K562 (cell line): ENCODE measurements around the gene ZNF618. TPM values are rescaled to one million over a fixed set of nuclear protein-coding genes. Genes with fewer than 3 reads are reported as not detected.

Experiments used
- ATAC-seq: fragments of 200-7000 bp; cut with Tn5 transposase; 3 replicates; pipeline ENCODE4 v1.9.1; 2020; ENCODE audit warnings: moderate library complexity
- BruUV-seq: library from RNA; stranded (reverse); fragments of 400-500 nt; replicated peaks from 2 replicates; lab custom pipeline; 2021; lab: Mats Ljungman, UMichigan
- CTCF ChIA-PET: fragments of 300-600 bp; formaldehyde crosslinking; extraction: SDS; loops from one replicate; lab custom pipeline; 2021; ENCODE audit warnings: low intra/inter-chr PET ratio; lab: Yijun Ruan, JAX
- POLR2A ChIA-PET: fragments of 300-600, 350-650 bp; sonication (Branson Sonifier 250); formaldehyde crosslinking; extraction: SDS; loops from one replicate; lab custom pipeline; 2021; ENCODE audit warnings: antibody characterized with exemption, inconsistent platforms; lab: Yijun Ruan, JAX
- DNase-seq, 4 experiments: peaks; one replicate each; pipeline versions ENCODE4 v3.0.0 to v3.0.0-alpha.2; 2011 to 2018; ENCODE audit warnings: low spot score in 3 of 4, mixed read lengths in 3 of 4; ENCODE audit errors: extremely low read depth in 1 of 4
- FAIRE-seq: peaks from 2 replicates; lab custom pipeline; 2011; peaks lifted over from hg19 to GRCh38; lab: Jason Lieb, UNC
- H2AFZ ChIP-seq: 2 replicates; pipeline ENCODE4 v1.6.0; 2011; ENCODE audit warnings: low read depth, low read length, control low read depth, inconsistent platforms
- H3K27ac ChIP-seq: fragments of 200-600 bp; 3 replicates; pipeline ENCODE4 v1.8.0; 2011; ENCODE audit warnings: low read depth, mild to moderate bottlenecking, control low read depth, inconsistent platforms, low read length, moderate library complexity, mixed read lengths; ENCODE audit errors: extremely low read depth
- H3K27me3 ChIP-seq, 2 experiments: fragments of 300-600 bp in 1 of 2; 2 replicates in 1 of 2; 3 replicates in 1 of 2; pipeline versions ENCODE4 v1.6.0 to v1.8.0; 2011; ENCODE audit warnings: inconsistent platforms in 2 of 2, low read length in 2 of 2, mild to moderate bottlenecking in 1 of 2, mixed read lengths in 1 of 2, moderate library complexity in 1 of 2; ENCODE audit not compliant: control insufficient read depth in 2 of 2, insufficient read depth in 2 of 2
- H3K36me3 ChIP-seq: fragments of 300-600 bp; 3 replicates; pipeline ENCODE4 v1.8.0; 2011; ENCODE audit warnings: mild to moderate bottlenecking, low read length, inconsistent platforms; ENCODE audit not compliant: control insufficient read depth, insufficient read depth
- H3K4me1 ChIP-seq, 2 experiments: fragments of 200-600 bp in 1 of 2; replicated peaks in 1 of 2; 2 replicates in 1 of 2; 3 replicates in 1 of 2; pipeline versions ENCODE4 v1.5.1 to v1.8.0; 2011; ENCODE audit warnings: inconsistent platforms in 2 of 2, low read length in 2 of 2, mild to moderate bottlenecking in 1 of 2, mixed read lengths in 1 of 2, moderate library complexity in 1 of 2; ENCODE audit not compliant: control insufficient read depth in 2 of 2, insufficient read depth in 2 of 2
- H3K4me2 ChIP-seq: 2 replicates; pipeline ENCODE4 v1.6.1; 2011; ENCODE audit warnings: low read length, control low read depth, inconsistent platforms, mixed read lengths; ENCODE audit not compliant: insufficient read depth
- H3K4me3 ChIP-seq: fragments of 200-600 bp; sonication (generic), shearing (Covaris generic); 2 replicates; pipeline ENCODE4 v1.5.1; 2016; ENCODE audit warnings: control low read depth, inconsistent platforms
- H3K79me2 ChIP-seq: fragments of 200-600 bp; 3 replicates; pipeline ENCODE4 v1.8.0; 2011; ENCODE audit warnings: low read length, inconsistent platforms; ENCODE audit not compliant: control insufficient read depth, insufficient read depth
- H3K9ac ChIP-seq, 2 experiments: 2 replicates each; pipeline versions ENCODE4 v1.6.0 to v1.6.1; 2011; ENCODE audit warnings: low read depth in 2 of 2, low read length in 2 of 2, control low read depth in 1 of 2, inconsistent platforms in 1 of 2, mild to moderate bottlenecking in 1 of 2, mixed read lengths in 1 of 2; ENCODE audit not compliant: insufficient read depth in 1 of 2
- H3K9me1 ChIP-seq: one replicate; pipeline ENCODE4 v1.6.0; 2011; ENCODE audit warnings: inconsistent platforms, mild to moderate bottlenecking, low read length, moderate library complexity; ENCODE audit not compliant: control insufficient read depth, insufficient read depth
- H3K9me3 ChIP-seq: replicated peaks from 2 replicates; pipeline ENCODE4 v1.5.1; 2011; ENCODE audit warnings: low read depth, low read length, inconsistent platforms; ENCODE audit not compliant: control insufficient read depth, insufficient read depth
- H4K20me1 ChIP-seq: replicated peaks from 2 replicates; pipeline ENCODE4 v1.6.1; 2011; ENCODE audit warnings: low read length, inconsistent platforms, mixed read lengths; ENCODE audit not compliant: control insufficient read depth, insufficient read depth
- EP300 ChIP-seq: IDR thresholded peaks from 2 replicates; pipeline ENCODE4 v1.6.1; 2012; ENCODE audit warnings: low read length, improper control_type of control experiment
- ETV5 ChIP-seq: sonication (generic); formaldehyde crosslinking; IDR thresholded peaks from 2 replicates; pipeline ENCODE4 v1.4.0; 2020; ENCODE audit warnings: low read depth, mild to moderate bottlenecking, missing genetic modification reagents
- GTF2F1 ChIP-seq: IDR thresholded peaks from 2 replicates; pipeline ENCODE4 v1.6.1; 2011; ENCODE audit warnings: low read depth, low read length, improper control_type of control experiment
- HSF4 ChIP-seq: fragments of 250-450 bp; sonication (Bioruptor Pico); IDR thresholded peaks from 2 replicates; pipeline ENCODE4 v2.1.2; 2022; ENCODE audit warnings: mild to moderate bottlenecking, moderate library complexity, borderline replicate concordance
- POU5F1 ChIP-seq: fragments of 150-350 bp; IDR thresholded peaks from 2 replicates; pipeline ENCODE4 v1.6.1; 2014; ENCODE audit warnings: borderline replicate concordance, low read length, low read depth, mild to moderate bottlenecking; ENCODE audit not compliant: partially characterized antibody
- RB1 ChIP-seq: fragments of 450-650 bp; IDR thresholded peaks from 2 replicates; pipeline ENCODE4 v1.6.1; 2017; ENCODE audit warnings: low read depth, mild to moderate bottlenecking
- SIX5 ChIP-seq, 2 experiments: IDR thresholded peaks; 2 replicates each; pipeline ENCODE4 v1.6.1; 2011; ENCODE audit warnings: low read length in 2 of 2, borderline replicate concordance in 1 of 2, low read depth in 1 of 2, mild to moderate bottlenecking in 1 of 2, moderate library complexity in 1 of 2; ENCODE audit not compliant: insufficient read depth in 1 of 2
- SP1 ChIP-seq: sonication (generic); formaldehyde crosslinking; IDR thresholded peaks from 2 replicates; pipeline ENCODE4 v1.8.1; 2022; ENCODE audit warnings: mild to moderate bottlenecking, missing genetic modification reagents
- ZNF184 ChIP-seq: sonication (generic); formaldehyde crosslinking; IDR thresholded peaks from 2 replicates; pipeline ENCODE4 v1.5.0; 2020; ENCODE audit warnings: missing genetic modification reagents
- ZZZ3 ChIP-seq: fragments of 450-650 bp; IDR thresholded peaks from 2 replicates; pipeline ENCODE4 v1.6.1; 2016; ENCODE audit warnings: antibody characterized with exemption, mild to moderate bottlenecking, moderate library complexity
- WGBS: fragments of 100-300 bp; shearing (Covaris generic); methylation state at CpG from one replicate; pipeline ENCODE4 v1.1.6; 2016; ENCODE audit warnings: low coverage, mixed read lengths; ENCODE audit not compliant: insufficient coverage; ENCODE audit errors: missing lambda C conversion rate; 5-methylcytosine and 5-hydroxymethylcytosine counted together
- in situ Hi-C: fragments of 300-500 bp; cut with MboI; formaldehyde crosslinking; loops from 4 replicates; pipeline ENCODE4 v1.15.0; 2018; ENCODE audit warnings: inconsistent platforms, mixed read lengths
- intact Hi-C: fragments of 100-400 bp; cut with micrococcal nuclease; formaldehyde crosslinking; loops from 2 replicates; pipeline ENCODE4 v1.14.2; 2022
- polyA plus RNA-seq, 8 experiments: library from polyadenylated mRNA; depleted of rRNA in 4 of 8; stranded (reverse) in 5 of 8; unstranded in 3 of 8; fragments of >200 nt; fragmentation: Nextera tagmentation in 2 of 8; fragmentation: Illumina TruSeq in 1 of 8; extraction: Ambion mirVana in 2 of 8; extraction: Trizol in 1 of 8; gene quantifications; 2 replicates each; pipeline versions ENCODE4 v1.2.1 to v1.2.3, GENCODE V29; 2011 to 2014; ENCODE audit warnings: inconsistent platforms in 1 of 8, missing spikeins in 1 of 8
- total RNA-seq, 7 experiments: library from RNA; depleted of rRNA in 6 of 7; stranded (reverse); fragments of >200 nt in 6 of 7; fragmentation: Illumina TruSeq in 2 of 7; extraction: Trizol in 2 of 7; gene quantifications; 2 replicates each; pipeline versions ENCODE4 v1.2.1 to v1.2.3, GENCODE V29; 2011 to 2021; ENCODE audit warnings: low replicate concordance in 1 of 7
- TF ChIP-seq, protein P1 (sequence below): fragments of 450-650 bp; formaldehyde crosslinking; IDR thresholded peaks from 2 replicates; pipeline ENCODE4 v1.4.0; 2022; ENCODE audit warnings: missing genetic modification characterization
- TF ChIP-seq, protein P2 (sequence below): fragments of 450-650 bp; formaldehyde crosslinking; conservative IDR thresholded peaks from 2 replicates; pipeline ENCODE4 v1.4.0; 2022; ENCODE audit warnings: mild to moderate bottlenecking, missing genetic modification characterization

ZNF618 gene
- total and polyA plus RNA-seq, 9 of the 15 experiments (the other 6 are each of a cell fraction or from before 2014, with no cell fraction given), result 0.08 to 13.7 (median 3.4) TPM

DNA sequence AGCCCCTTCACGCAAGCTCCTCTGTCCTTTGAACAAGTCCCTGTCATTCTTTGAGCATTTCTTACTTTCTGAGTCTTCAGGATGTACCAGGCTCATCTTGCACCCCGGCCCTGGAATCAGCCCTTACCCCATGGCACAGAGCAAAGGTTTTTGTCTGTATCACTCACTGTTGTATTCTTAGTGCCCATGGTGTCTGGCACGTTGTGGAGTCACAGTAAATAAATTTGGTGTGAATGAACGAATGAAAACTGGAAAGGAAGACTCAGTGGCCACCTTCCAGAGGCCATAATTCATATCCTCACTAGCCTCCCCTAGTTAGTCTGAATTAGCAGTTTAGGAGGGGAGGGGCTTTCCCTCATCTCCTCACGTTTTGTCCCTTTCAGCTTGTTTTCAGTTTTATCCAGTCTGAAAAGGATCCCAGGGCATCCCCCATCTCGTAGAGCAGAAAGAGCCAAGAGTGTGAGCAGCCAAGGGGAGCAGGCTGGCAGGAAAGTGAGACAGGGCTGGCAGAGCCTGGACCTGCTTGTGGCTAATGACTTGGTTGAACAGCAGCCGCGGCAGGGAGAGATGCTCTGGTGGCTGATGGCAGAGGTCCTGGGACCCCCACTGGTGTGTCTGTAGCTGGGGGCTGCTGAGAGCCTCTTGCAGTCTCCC lies 42.7 kb downstream of the ZNF618 start:
- Histone ChIP-seq H3K4me1 (no peaks in the 10 kb centered on the region), H3K79me2 (no peaks in the 10 kb centered on the region), H3K4me2 (no peak overlapping the region), H3K9ac (no peak overlapping the region), H2AFZ (no peak overlapping the region), H3K4me3 (no peak overlapping the region), H4K20me1 (peaks cover 4% of the 10 kb centered on the region; the same call in 1 of the 2 replicates), H3K27ac (no peak overlapping the region), H3K9me1 (no peaks in the 10 kb centered on the region), H3K36me3 (no peaks in the 10 kb centered on the region), H3K9me3 (no peaks in the 10 kb centered on the region), H3K27me3 (no peaks in the 10 kb centered on the region)
- ATAC-seq (no peak), FAIRE-seq (no peak), DNase-seq (no peak)
- 24% methylated on average over 8 of the region's 8 CpGs for WGBS
- in situ Hi-C loops, result no loop called here
- intact Hi-C loops, result loop anchor here (2.0 kb wide), 1 partner anchor 14 kb away; no protein-coding TSS in a partner anchor
- CTCF ChIA-PET, result no interaction called here
- TF ChIP-seq GTF2F1, result no peak
- TF ChIP-seq HSF4 (CRISPR knock-in tag), result no peak
- TF ChIP-seq EP300, result no peak
- POLR2A ChIA-PET, result no interaction called here
- no TSS peak for BruUV-seq

DNA sequence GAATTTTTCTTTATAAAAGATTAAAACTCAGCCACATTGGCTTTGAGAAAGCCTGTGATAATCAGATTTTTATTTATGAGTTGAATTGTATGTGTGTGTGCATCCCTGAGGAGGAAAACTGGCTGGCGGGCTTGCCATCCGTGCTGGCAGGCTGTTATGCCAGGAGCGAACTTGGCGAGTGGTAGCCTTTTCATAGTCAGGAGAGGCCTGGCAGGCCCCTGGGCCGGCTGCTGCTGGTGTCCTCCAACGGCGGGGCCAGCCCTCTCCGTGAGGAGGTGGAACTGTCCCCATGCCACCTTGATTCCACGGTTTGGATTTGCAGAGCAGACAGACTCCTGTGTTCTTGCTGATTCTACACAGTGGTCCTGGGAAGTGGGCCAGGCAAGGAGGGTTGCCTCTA lies 43.3 kb downstream of the ZNF618 start:
- no peaks in the 10 kb centered on the region for H3K9me1 ChIP-seq
- no peak overlapping the region for H3K4me3 ChIP-seq
- 34% methylated on average over 9 of the region's 9 CpGs for WGBS
- peaks cover 4% of the 10 kb centered on the region; the same call in 1 of the 2 replicates for H4K20me1 ChIP-seq
- ATAC-seq (no peak), FAIRE-seq (no peak), DNase-seq (no peak)
- no peaks in the 10 kb centered on the region for H3K79me2 ChIP-seq
- intact Hi-C loops (loop anchor here (2.0 kb wide), 1 partner anchor 13 kb away; no protein-coding TSS in a partner anchor), in situ Hi-C loops (no loop called here)
- no peak overlapping the region for H3K27ac ChIP-seq
- H3K4me1 ChIP-seq, result no peaks in the 10 kb centered on the region
- H2AFZ ChIP-seq, result no peak overlapping the region
- H3K27me3 ChIP-seq, result no peaks in the 10 kb centered on the region
- no TSS peak for BruUV-seq
- H3K36me3 ChIP-seq, result no peaks in the 10 kb centered on the region
- H3K9ac ChIP-seq, result no peak overlapping the region
- no peak overlapping the region for H3K4me2 ChIP-seq
- ChIA-PET POLR2A (interaction anchor here (0.8 kb wide), 1 partner anchor 18 kb away, joined by 3 read pairs; no protein-coding TSS in a partner anchor), CTCF (no interaction called here)
- no peaks in the 10 kb centered on the region for H3K9me3 ChIP-seq
- TF ChIP-seq POU5F1 (no peak), ZZZ3 (no peak), SIX5 (IDR thresholded peaks at IDR 0.05; ENCODE audit: borderline replicate concordance in 1 of 2, insufficient read depth in 1 of 2, low read depth in 1 of 2, low read length in 2 of 2) (no peak), ZNF184 (CRISPR knock-in tag) (no peak), RB1 (no peak), ETV5 (CRISPR knock-in tag) (no peak), SP1 (CRISPR knock-in tag) (no peak)
- TF ChIP-seq, protein P1, sequence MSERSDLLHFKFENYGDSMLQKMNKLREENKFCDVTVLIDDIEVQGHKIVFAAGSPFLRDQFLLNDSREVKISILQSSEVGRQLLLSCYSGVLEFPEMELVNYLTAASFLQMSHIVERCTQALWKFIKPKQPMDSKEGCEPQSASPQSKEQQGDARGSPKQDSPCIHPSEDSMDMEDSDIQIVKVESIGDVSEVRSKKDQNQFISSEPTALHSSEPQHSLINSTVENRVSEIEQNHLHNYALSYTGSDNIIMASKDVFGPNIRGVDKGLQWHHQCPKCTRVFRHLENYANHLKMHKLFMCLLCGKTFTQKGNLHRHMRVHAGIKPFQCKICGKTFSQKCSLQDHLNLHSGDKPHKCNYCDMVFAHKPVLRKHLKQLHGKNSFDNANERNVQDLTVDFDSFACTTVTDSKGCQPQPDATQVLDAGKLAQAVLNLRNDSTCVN, result no peak
- TF ChIP-seq, protein P2, sequence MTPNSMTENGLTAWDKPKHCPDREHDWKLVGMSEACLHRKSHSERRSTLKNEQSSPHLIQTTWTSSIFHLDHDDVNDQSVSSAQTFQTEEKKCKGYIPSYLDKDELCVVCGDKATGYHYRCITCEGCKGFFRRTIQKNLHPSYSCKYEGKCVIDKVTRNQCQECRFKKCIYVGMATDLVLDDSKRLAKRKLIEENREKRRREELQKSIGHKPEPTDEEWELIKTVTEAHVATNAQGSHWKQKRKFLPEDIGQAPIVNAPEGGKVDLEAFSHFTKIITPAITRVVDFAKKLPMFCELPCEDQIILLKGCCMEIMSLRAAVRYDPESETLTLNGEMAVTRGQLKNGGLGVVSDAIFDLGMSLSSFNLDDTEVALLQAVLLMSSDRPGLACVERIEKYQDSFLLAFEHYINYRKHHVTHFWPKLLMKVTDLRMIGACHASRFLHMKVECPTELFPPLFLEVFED (CRISPR knock-in tag), result no peak
